Activated T-cell treated with anti-CD3 and anti-CD28 coated beads for 48 hours (primary cell): Measurements from ENCODE around the gene EZH1.
"Not testable (repeated sequence)": the region's sequence is repeated elsewhere in the genome, so short reads cannot be mapped to it uniquely, and the experiment has no call there.

Experiments used
- DNase-seq: peaks from one replicate; pipeline ENCODE4 v3.0.0-alpha.2; 2020; ENCODE audit warnings: low read depth

Gene EZH1

DNA sequence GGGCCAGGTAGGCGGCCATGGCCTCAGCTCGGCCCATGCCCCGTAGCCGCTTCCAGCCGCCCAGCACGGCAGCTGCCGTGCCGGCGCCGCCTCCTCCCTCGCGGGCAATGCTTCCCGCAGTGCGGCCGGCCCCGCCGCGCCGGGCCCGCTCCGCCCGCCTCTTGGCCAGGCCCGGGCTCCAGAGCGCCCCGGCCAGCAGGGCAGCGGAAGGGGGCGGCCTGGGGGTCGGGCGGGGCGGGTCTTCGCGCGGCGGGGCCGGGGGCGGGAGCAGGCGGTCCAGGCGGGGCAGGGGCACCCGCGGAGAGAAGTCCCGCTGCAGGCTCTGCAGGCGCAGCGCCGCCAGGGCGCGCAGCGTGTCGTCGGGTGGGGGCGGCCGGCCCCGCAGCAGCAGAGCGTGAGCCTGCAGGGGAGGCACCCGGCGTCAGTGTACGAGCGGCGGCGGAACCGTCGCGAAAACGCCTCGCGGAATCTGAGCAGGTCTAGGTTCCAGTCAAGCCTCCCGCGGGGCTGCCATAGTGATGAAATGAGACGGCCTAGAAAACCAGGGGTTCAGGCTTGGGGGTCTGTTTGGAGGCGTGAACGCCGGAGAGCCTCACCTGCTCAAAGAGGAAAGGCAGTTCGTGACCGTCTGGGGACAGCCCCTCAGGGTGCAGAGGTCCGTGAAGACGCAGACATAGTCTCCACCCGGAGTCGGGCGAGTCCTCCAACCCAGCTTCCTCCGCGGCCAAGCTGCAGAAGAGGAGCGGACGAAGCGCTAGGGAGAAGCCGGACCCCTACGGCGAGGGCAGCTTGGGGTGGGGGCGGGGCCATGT lies 74.7 kb downstream of the EZH1 start:
- DNase-seq, result no peak

DNA sequence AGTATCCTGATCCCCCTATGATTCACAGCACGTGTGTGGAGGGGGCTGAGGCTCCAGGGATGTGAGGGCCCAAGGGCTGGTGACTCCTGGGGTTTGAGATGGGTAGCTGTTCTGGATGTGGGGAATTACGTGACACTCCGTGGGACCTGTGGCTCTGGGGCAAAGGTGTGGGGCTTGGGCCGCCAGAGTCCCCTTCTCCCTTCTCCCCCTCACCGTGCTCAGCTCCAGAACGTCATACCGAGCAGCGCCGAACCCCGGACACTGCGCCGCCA lies 75.2 kb downstream of the EZH1 start:
- no peak for DNase-seq

DNA sequence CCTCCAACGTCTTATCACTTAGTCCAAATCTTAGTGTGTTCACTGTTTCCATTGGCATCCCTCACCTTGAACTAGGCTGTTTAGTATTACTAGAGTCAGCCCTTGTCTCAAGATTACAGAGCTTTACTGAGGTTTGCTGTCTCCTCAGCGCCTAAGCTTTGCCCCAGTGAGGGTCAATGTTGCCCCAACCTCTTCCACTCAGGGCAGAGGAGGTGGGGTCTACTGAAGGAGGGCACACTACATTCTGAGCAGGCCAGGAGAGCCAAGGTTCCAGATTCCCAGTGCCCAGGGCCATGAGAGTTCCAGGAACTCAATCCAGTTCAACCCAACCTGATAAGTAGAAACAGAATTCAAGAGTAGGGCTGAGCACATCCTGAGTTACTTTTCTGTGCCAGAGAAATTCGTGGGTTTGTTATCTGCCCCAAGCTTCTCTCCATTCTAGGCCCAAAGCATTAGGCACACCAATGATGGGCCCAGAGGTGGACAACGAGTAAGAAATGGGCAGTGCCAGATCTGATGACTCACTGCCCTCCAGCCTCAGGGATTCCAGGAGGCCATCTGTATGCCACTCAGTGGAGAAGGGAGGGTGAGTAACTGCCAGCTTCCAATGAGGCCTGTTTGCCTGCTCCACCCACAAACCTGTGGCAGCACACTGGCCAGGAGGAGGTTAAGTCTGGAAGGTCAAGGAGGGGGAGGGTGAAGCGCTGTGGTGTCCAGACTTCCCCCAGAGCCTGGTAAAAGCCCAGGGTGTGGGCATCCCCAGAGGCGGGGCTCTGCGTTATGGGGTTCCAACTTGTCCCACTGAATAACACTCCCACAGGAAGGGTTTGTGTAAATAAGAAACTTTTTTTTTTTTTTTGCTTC lies 77.5 kb downstream of the EZH1 start:
- no peak for DNase-seq

DNA sequence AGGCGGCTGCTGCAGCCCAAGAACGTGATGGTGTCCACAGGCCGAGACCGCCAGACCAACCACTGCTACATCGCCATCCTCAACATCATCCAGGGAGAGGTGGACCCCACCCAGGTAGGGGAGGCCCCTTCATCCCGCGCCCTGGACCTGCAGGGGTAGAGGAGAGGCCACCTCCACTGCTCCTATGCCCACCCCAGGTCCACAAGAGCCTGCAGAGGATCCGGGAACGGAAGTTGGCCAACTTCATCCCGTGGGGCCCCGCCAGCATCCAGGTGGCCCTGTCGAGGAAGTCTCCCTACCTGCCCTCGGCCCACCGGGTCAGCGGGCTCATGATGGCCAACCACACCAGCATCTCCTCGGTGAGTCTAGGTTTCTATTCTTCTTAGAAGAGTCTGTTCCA lies 78.7 kb downstream of the EZH1 start:
- DNase-seq, result not testable (repeated sequence)

DNA sequence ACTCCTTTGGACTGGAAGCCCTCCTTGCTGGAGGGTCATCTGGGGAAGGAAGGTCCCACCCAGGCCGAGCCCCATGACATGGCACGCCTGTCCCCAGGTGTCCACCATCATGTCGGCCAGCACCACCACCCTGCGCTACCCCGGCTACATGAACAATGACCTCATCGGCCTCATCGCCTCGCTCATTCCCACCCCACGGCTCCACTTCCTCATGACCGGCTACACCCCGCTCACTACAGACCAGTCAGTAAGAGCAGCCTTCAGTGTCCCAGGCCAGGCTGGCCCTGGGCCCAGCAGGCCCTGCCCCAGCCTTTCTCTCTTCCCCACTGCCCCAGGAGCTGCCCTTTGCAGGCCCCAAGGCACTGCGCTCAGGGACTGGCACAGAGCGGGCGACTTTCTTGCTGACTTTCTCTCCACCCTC lies 79.2 kb downstream of the EZH1 start:
- DNase-seq, result no peak

DNA sequence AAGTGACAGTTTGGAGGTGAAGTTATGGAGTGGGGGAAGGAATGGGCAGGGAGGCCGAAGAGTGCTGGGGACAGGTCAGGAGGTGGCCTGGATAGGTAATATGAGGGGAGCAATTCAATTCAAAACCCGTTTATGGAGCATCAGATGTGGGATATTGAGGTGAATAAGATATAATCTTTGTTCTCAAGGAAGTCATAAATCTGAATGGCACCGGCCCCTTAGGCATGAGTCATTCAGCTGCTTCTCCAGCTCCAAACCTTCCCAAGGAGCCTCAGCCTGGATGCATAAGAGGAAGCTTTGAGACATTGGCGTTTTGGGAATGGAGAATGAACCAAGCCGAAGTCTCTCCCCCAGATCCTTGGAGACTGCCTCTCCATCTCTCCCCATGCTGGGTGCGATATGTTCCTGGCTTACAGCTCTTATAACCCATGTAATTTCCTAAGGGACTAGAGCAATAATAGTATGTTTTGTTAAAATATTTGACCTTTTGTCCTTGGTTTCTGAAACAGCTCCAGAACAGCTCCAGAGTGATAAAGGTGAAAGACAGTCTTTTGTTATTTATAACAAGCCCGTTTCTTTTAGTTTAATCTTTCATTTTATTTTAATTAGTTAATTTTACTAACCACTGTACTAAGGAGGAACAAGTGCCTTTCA lies 84.0 kb downstream of the EZH1 start:
- DNase-seq, result no peak

DNA sequence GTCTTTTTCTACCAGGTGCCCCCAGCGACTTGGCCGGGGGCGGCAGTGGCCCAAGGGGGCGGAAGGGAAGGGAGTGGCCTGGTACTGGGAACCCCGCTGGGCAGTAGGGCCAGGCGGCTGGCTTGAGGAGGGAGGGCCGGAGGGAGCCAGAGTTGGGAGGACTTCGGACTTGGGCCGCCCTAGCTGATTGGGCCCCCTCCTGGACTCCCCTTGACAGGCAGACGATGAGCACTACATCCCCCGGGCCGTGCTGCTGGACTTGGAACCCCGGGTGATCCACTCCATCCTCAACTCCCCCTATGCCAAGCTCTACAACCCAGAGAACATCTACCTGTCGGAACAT lies 84.9 kb downstream of the EZH1 start:
- not testable (repeated sequence) for DNase-seq

DNA sequence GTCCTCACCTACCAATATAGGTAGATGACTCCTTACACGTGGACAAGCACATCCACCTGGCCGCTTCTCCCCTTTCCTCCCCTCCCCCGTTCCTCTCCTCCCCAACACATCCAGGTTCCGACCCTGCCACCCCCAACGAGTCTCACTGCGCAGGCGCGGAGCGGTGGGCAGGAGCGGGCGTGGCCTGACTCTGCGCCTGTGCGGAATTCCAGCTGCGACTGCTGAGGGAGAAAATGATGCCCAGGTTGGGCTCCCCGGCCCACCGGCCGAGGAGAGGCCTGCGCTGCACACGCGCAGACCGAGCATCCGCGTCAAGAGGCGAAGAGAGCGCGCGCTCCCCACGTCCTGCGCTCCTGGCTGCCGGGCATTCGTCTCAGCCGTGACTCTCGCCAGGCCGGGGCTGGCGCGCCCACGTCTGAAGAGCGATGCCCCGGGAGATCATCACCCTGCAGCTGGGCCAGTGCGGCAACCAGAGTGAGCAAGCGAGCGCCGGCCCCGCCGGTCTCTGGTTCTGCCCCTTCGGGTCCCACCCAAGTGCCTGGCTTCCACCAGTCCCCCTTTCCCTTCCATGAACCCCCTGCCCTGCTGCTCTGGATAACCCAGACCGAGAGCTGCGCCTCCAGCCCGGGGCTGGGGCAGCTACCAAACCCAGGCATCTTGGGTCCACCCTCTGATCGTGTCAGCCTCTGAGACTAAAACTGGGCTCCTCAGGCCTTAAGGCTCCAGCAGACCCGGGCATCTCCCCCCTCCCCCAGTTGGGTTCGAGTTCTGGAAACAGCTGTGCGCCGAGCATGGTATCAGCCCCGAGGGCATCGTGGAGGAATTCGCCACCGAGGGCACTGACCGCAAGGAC lies 85.5 kb downstream of the EZH1 start, which contains the start of gene TUBG2:
TUBG2 (plus strand) TSS at position 206 of the 853 bp plus-strand sequence; CDS start at position 426, 220 bp downstream.
- DNase-seq, result peak; percentile 75

DNA sequence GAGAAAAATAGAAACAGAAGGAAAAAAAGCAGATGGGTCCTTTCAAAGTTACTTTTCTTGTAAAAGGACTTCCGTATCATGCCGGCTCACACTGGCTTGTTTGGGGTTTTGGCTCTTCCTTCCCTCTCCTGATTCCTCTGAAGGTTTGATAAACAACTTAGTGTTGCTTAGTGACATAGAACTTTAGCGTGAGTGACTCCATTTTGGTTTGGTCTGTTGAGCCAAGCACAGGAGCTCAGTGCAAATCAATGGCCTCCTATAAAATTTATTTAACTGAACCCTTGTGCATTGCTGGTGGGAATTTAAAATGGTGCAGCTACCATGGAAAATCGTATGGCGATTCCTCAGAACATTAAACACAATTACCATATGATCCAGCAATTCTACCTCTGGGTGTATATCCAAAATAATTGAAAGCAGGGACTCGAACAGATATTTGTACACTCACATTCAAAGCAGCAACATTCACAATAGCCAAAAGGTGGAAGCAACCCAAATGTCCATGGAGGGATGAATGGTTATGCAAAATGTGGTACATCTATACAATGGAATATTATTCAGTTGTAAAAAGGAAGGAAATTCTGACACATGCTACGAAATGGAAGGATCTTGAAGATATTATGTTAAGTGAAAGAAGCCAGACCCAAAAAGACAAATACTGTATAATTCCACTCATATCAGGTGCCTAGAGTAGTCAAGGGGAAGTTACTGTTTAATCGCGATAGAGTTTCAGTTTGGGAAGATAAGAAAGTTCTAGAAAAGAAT lies 86.8 kb downstream of the EZH1 start:
- DNase-seq, result no peak

DNA sequence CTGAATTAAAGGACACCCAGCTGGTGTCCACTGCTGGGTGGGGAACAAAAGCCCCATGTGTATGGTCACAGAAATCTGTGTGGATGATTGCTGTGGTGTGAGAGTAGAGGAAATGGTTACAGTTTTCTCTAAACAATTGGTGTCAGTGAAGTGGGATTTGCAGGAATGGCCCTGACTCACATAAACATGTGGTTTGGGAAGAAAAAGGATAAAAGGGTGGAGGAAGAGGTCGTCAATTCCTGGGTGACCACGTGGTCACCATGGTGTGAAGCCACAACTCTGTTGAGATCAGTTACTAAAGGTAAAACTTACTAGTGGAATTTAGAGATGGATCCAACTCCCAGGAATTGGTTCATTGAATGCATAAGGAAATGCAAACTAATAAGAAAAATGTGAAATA lies 89.3 kb downstream of the EZH1 start:
- DNase-seq, result no peak

DNA sequence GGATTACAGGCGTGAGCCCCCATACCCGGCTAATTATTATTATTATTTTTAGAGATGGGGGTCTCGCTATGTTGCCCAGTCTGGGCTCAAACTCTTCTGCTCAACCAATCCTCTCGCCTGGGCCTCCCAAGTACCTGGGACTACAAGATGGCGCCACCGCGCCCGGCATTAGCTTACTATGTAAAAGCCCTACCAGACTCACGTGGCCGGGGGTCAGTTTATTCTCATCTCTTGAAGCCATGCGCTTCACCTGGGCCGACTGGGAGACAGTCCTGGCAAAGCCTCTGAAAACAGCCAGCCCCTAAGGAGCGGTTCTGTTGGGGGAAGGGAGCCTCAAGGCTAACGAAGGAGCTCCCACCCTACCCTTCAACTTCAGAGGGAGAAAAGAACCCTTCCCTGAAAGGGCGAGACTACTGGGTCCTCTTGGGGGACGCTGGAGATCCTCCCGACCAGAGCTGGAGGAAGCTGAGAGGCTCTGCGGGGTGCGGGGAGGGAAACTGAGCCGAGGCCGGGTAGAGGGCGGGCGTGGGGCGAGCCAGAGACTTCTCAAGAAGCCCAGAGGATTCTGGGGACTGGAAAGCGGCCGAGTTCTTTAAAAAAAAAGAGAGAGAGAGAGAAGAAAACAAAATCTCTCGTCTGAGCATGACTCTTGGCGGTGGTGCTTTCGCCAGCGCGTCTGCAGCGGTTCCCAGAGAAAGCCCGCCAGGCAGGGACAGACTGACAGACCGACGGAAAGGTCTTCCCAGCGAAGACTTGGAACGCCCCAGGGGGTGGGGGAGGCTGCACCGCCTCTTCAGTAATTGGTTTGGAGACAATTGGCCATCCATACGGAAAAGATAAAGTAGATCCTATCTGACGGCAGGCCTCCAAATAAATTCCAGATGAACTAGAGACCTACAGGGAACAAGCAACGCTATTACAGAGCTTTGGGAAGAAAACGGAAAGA lies 91.4 kb downstream of the EZH1 start:
- no peak for DNase-seq

DNA sequence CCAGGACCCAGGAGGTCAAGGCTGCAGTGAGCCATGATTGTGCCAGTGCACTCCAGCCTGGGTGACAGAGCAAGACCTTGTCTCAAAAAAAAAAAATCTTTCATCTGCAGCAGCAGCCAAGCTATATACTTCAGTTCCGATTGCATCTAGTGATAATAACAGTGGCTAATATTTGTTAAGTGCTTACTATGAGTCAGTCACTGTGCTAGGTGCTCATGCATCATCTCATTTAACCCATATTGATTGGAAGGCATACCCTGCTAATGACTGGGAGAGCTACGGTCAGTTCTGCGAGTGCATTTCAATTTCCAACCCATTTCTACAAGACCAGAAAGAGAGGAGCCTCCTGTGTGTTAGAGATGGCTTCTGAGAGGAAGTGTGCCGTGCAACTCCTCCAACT lies 93.4 kb downstream of the EZH1 start:
- no peak for DNase-seq
